WTC11 (cell line): ENCODE results near the gene RASSF1. TPM values are rescaled to one million over a fixed set of nuclear protein-coding genes. Genes with fewer than 3 reads are reported as not detected.

Experiments
- ATAC-seq: fragments of 200-7000 bp; cut with Tn5 transposase; 2 replicates; pipeline ENCODE4 v1.10.0; 2021; ENCODE audit warnings: mild to moderate bottlenecking, moderate library complexity
- CTCF ChIA-PET: fragments of 300-600 bp; sonication (Branson Sonifier 250); formaldehyde crosslinking; loops from one replicate; lab custom pipeline; 2021; ENCODE audit warnings: antibody characterized with exemption; lab: Charles Lee
- POLR2A ChIA-PET: fragments of 350-600 bp; sonication (Branson Sonifier 250); formaldehyde crosslinking; loops from one replicate; lab custom pipeline; 2021; ENCODE audit warnings: antibody characterized with exemption; lab: Charles Lee
- DNase-seq: peaks from one replicate; pipeline ENCODE4 v3.0.0; 2021; ENCODE audit warnings: low spot score
- H3K27ac Mint-ChIP-seq: 2 replicates; pipeline ENCODE4 v1.8.0; 2021; ENCODE audit warnings: mixed read lengths
- H3K27me3 Mint-ChIP-seq: 2 replicates; pipeline ENCODE4 v1.8.0; 2021; ENCODE audit warnings: low read depth, mild to moderate bottlenecking, moderate library complexity, mixed read lengths
- H3K36me3 Mint-ChIP-seq: 2 replicates; pipeline ENCODE4 v1.8.0; 2021; ENCODE audit warnings: mixed read lengths
- H3K4me1 Mint-ChIP-seq: 2 replicates; pipeline ENCODE4 v1.8.0; 2022; ENCODE audit warnings: mixed read lengths
- H3K4me3 Mint-ChIP-seq: 2 replicates; pipeline ENCODE4 v1.8.0; 2021; ENCODE audit warnings: mild to moderate bottlenecking, moderate library complexity, mixed read lengths
- H3K9me3 Mint-ChIP-seq: 2 replicates; pipeline ENCODE4 v1.8.0; 2021; ENCODE audit warnings: mixed read lengths
- CBFB ChIP-seq: sonication (generic); formaldehyde crosslinking; IDR thresholded peaks from 2 replicates; pipeline ENCODE4 v1.8.1; 2022; ENCODE audit warnings: mild to moderate bottlenecking, low read depth, missing genetic modification reagents
- E2F5 ChIP-seq: sonication (generic); formaldehyde crosslinking; IDR thresholded peaks from 2 replicates; pipeline ENCODE4 v1.8.1; 2022; ENCODE audit warnings: mild to moderate bottlenecking, moderate library complexity, missing genetic modification reagents
- ELF4 ChIP-seq: sonication (generic); formaldehyde crosslinking; IDR thresholded peaks from 2 replicates; pipeline ENCODE4 v1.8.1; 2022; ENCODE audit warnings: low read depth, mild to moderate bottlenecking, moderate library complexity, missing genetic modification reagents
- MYBL2 ChIP-seq: sonication (generic); formaldehyde crosslinking; IDR thresholded peaks from 2 replicates; pipeline ENCODE4 v1.8.1; 2023; ENCODE audit warnings: mild to moderate bottlenecking, moderate library complexity, missing genetic modification reagents
- NFE2L1 ChIP-seq: sonication (generic); formaldehyde crosslinking; IDR thresholded peaks from 2 replicates; pipeline ENCODE4 v1.8.1; 2023; ENCODE audit warnings: missing genetic modification reagents
- OVOL2 ChIP-seq: fragments of 250-450 bp; sonication (Bioruptor Pico); IDR thresholded peaks from 2 replicates; pipeline ENCODE4 v1.9.0; 2021; ENCODE audit warnings: mild to moderate bottlenecking, borderline replicate concordance
- RORB ChIP-seq: fragments of 250-450 bp; sonication (Bioruptor Pico); IDR thresholded peaks from 2 replicates; pipeline ENCODE4 v1.9.0; 2021; ENCODE audit warnings: mild to moderate bottlenecking
- SMAD3 ChIP-seq: sonication (generic); formaldehyde crosslinking; IDR thresholded peaks from 2 replicates; pipeline ENCODE4 v1.8.0; 2022; ENCODE audit warnings: missing genetic modification reagents, mild to moderate bottlenecking, borderline replicate concordance
- SMAD4 ChIP-seq: sonication (generic); formaldehyde crosslinking; IDR thresholded peaks from 2 replicates; pipeline ENCODE4 v1.8.0; 2022; ENCODE audit warnings: mild to moderate bottlenecking, missing genetic modification reagents
- TEAD1 ChIP-seq: sonication (generic); formaldehyde crosslinking; IDR thresholded peaks from 2 replicates; pipeline ENCODE4 v1.8.0; 2022; ENCODE audit warnings: mild to moderate bottlenecking, missing genetic modification reagents
- ZMAT4 ChIP-seq: fragments of 250-450 bp; sonication (Bioruptor Pico); IDR thresholded peaks from 2 replicates; pipeline ENCODE4 v1.9.0; 2021; ENCODE audit warnings: mild to moderate bottlenecking
- ZNF138 ChIP-seq: sonication (generic); formaldehyde crosslinking; conservative IDR thresholded peaks from 2 replicates; pipeline ENCODE4 v1.8.1; 2022; ENCODE audit warnings: mild to moderate bottlenecking, moderate library complexity, missing genetic modification reagents
- ZNF263 ChIP-seq: sonication (generic); formaldehyde crosslinking; IDR thresholded peaks from 2 replicates; pipeline ENCODE4 v1.8.1; 2022; ENCODE audit warnings: low read depth, mild to moderate bottlenecking, moderate library complexity, missing genetic modification reagents
- ZNF425 ChIP-seq: fragments of 250-450 bp; sonication (Bioruptor Pico); conservative IDR thresholded peaks from 2 replicates; pipeline ENCODE4 v1.9.0; 2021; ENCODE audit warnings: mild to moderate bottlenecking
- ZNF532 ChIP-seq: fragments of 250-450 bp; sonication (Bioruptor Pico); IDR thresholded peaks from 2 replicates; pipeline ENCODE4 v1.9.0; 2021; ENCODE audit warnings: mild to moderate bottlenecking, borderline replicate concordance
- total RNA-seq: library from RNA; stranded (reverse); gene quantifications from 3 replicates; pipeline ENCODE4 v1.2.3, GENCODE V29; 2021

The RASSF1 gene
- total RNA-seq, 1 experiment from 2014 or later, result 14.5 TPM

- ATAC-seq (no peak), DNase-seq (no peak)
- Mint-ChIP-seq H3K9me3 (peaks cover 5% of the 10 kb centered on the region; the same call in 1 of the 2 replicates), H3K4me1 (peaks cover 23% of the 10 kb centered on the region), H3K27ac (no peak overlapping the region), H3K36me3 (peaks cover 46% of the 10 kb centered on the region), H3K4me3 (no peak overlapping the region; the same call in 1 of the 2 replicates), H3K27me3 (no peaks in the 10 kb centered on the region)
- POLR2A ChIA-PET, result no interaction called here
- CTCF ChIA-PET, result interaction anchor here (2.1 kb wide), 1 partner anchor 15 kb away, joined by 4 read pairs; the partner anchor contains the start of gene HYAL1
- no peak for TF ChIP-seq CBFB (CRISPR knock-in tag)
- no peak for TF ChIP-seq NFE2L1 (CRISPR knock-in tag)
- TF ChIP-seq SMAD3, result no peak
- no peak for TF ChIP-seq SMAD4
- no peak for TF ChIP-seq RORB
- TF ChIP-seq ZNF532 (CRISPR knock-in tag), result no peak
- no peak for TF ChIP-seq ZMAT4 (CRISPR knock-in tag)
- no peak for TF ChIP-seq ZNF263 (CRISPR knock-in tag)
- TF ChIP-seq TEAD1, result no peak
These were observed 22.5 kb downstream of the RASSF1 start for GRCh38 chr3:50318163-50318562.

- Mint-ChIP-seq H3K4me3 (no peak overlapping the region), H3K27ac (no peak overlapping the region), H3K36me3 (peaks cover 46% of the 10 kb centered on the region), H3K27me3 (no peaks in the 10 kb centered on the region), H3K9me3 (peaks cover 5% of the 10 kb centered on the region; the same call in 1 of the 2 replicates), H3K4me1 (peaks cover 17% of the 10 kb centered on the region)
- ATAC-seq, result no peak
- ChIA-PET POLR2A (interaction anchor here (0.6 kb wide), 1 partner anchor 69 kb away, joined by 3 read pairs; no protein-coding TSS in a partner anchor), CTCF (interaction anchor here (2.1 kb wide), 1 partner anchor 14 kb away, joined by 4 read pairs; the partner anchor contains the start of gene HYAL1)
- TF ChIP-seq ZNF425 (CRISPR knock-in tag), result no peak
- TF ChIP-seq CBFB (CRISPR knock-in tag), result no peak
- no peak for TF ChIP-seq ELF4
- TF ChIP-seq ZNF263 (CRISPR knock-in tag), result no peak
- TF ChIP-seq MYBL2, result no peak
- TF ChIP-seq OVOL2 (CRISPR knock-in tag), result no peak
- TF ChIP-seq E2F5 (CRISPR knock-in tag), result no peak
- no peak for TF ChIP-seq ZNF138 (CRISPR knock-in tag)
- no peak for DNase-seq
These were observed 23.3 kb downstream of the RASSF1 start for GRCh38 chr3:50317300-50317699.
